NCI-H82 (cell line): ENCODE measurements around the gene PTPRN2.
"Not testable (repeated sequence)": the region's sequence is repeated elsewhere in the genome, so short reads cannot be mapped to it uniquely, and the experiment has no call there.

ENCODE experiments used
- DNase-seq: peaks from one replicate; lab custom pipeline; 2025; lab: John Stamatoyannopoulos, UW

PTPRN2 gene

DNA sequence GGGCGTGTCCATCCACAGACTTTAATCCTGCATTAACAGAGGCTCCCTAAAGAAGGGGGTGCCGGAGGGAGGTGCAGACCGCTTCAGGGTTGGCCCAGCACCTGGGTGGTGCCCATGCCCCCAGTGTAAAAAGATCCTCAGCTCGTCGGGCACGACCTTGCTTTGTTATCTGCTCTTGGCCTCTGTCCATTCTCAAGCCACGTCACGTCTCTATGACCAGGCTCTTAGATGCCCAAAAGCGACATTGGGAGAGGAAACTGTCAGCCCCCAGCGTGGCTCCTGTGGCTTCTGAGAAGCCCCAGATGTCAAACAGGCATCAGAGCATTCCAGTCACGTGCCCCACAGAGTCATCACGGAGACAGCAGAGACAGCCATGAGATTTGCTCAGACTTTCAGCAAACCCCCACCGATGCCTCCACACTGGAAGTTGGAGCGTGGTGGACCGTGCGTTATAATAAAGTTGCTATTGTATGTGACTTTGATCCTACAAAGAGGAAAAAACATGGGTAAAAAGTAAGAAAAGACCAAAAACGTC lies 55.5 kb downstream of the PTPRN2 start:
- DNase-seq, result no peak

DNA sequence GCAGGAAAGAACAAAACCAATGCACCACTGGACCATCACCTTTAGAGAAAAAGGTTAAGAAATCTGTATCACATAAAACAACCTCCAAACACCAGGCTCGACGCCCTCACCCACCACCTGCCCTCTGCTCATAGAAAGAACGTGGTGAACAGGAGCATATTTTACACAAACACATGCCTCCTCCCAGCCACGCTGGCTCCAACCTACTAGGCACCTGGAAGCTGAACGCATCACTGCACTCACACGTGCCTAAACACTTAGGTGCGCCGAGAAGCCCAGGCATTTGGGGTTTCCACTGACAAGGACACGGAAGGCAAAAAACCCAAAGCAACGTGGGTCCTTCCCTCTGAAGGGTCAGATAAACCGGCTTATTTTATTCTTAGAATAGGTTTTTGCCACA lies 56.0 kb downstream of the PTPRN2 start:
- no peak for DNase-seq

DNA sequence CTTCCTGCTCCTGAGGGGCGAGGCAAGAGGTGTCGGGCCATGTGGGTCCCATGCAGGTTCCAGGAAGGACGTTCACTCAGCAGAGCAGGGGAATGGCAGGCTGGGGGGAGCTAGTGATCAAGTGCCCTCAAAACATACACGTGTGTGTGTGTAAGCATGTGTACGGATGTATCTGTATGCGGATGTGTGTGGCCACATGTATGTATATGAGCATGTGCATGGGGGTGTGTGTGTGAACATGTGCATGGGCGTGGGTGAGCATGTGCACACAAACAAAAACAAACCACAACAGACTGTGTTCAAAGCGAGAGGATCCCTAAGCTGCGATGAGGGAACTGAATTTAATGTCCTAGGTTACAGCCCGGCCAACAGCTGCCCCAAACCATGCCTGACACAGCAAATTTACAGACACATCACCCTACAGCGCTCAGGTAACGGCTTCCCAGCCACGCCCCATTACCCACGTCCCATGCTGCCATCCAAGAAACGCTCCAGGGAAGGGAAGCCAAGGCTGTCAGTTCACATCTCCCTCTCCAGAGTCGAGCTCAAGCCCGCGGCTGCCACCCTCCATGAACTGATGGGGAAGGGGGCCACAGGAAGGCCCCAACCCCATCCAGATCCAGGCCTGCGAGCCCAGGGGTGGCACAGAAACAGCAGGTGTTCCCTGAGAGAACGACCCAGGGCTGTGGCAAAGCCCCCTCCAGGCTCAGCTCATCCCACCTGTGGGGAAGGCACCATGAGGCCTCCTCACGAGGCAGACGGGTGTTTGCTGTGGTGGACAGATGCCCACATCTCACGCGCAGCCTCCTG lies 56.6 kb downstream of the PTPRN2 start:
- DNase-seq, result no peak

DNA sequence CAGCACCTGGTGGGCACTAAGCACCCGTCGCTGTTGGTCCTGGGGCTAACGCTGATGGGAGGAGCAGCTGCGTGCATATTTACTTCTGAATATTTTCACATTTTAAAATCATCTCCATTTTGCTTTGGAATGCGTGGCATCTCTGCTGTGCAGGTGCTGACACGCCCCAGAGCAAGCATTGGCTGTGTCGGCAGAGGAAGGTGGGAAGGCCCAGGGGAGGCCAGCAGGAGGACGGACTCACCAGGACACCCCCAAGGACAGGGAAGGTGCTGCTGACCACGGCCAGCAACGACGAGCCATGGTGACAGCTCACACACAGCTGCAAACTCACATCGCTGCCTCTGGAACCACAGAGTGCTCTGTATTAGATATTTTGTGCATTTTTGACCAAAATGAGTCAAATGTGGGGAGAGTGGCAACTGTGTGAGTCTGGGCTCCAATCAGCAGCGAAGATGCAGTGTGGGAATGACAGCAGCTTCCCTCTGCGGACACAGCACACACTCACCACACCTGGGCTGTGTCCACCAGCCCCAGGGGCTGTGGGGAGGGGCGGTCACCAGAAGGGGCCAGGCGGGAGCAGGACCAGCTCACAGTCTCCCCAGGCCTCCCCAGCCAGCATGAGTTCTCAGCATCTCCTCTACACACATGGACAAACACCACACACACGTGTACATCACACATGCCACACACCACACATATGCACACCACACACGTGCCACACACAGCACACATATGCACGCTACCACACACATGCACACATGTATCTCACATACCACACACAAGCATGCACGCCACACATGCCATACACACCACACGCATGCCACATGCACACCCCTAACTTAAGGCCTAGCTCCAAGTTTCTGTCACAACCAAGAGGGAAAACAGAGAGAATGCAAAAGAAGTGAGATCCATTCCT lies 58.2 kb downstream of the PTPRN2 start:
- DNase-seq, result no peak

DNA sequence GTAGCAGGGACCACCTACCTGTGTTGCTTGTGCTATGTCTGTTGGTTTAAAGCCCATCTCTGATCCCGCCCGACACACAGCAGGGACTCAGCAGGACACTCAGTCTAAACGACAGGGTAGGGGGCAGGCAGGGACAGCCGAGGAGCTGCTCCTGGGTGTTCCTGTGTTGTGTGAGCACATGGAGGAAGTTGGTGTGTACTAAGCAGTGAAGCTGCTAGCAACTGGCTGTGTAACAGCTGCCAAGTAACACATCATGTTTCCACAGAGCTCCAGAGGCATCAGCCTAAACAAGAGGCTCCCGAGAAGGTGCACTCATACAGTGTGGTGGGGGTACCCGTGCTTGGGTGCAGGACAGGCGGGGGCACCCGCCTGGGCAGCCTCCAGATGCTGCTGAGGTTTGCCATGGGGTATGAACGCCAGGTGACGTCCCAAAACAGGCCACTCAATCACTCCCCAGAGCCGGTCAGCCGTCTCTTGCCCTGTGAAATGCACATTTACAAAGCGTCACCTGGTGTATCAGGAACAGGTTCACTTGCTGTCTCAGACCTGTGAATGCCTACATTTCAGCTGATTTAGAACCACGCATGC lies 59.6 kb downstream of the PTPRN2 start:
- no peak for DNase-seq

DNA sequence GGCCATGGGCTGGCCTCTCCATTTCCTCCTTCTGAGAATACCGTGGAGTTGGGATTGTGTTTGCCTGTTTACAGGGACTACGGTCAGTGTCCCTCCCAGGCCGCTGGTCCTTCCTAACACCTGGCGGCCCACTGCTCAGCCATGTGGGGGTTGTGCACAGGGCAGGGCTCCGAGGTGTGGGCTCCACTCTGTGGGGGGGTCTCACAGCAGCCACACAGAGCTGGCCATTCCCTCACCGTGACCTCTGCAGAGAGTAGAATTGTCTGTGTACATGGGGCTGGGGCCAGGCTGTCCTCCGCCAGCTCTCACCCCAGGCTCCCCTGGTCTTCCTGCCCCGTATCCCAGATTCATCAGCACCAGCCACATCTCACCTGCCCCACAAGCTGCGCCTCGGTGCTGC lies 60.1 kb downstream of the PTPRN2 start:
- no peak for DNase-seq

DNA sequence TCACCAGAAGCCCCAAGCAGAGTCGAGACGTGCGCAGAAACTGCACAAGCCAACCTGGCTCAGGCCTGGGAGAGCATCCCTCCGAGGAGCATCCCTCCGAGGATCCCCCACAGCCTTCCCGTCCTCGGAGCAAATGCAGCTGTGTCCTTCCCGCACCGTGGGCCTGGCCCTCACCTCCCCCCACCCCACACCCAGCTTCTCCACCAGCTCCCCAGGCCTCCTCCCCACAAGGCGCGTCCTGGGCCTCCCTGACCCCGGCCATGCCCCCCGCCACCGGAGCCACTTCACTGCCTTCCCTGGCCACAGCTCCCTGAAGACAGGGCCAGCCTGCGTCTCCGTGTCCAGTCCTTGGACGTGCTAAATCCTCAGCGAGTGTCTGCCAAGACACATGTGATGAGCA lies 60.6 kb downstream of the PTPRN2 start:
- no peak for DNase-seq

DNA sequence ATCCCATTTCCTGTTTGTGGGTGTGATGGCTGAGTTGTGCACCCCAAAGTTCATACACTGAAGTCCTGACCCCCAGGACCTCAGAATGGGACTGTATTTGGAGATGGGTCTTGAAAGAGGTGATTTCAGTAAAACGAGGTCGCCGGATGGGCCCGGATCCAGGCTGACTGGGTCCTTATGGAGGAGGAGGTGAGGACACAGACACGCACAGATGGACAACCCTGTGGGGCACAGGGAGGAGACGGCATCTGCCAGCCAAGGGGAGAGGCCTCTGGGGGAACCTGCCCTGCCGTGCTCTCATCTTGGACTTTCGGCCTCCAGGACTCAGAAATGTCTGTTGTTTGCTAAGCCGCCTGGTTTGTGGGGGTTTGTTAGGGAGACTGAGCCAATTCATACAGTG lies 61.1 kb downstream of the PTPRN2 start:
- no peak for DNase-seq

DNA sequence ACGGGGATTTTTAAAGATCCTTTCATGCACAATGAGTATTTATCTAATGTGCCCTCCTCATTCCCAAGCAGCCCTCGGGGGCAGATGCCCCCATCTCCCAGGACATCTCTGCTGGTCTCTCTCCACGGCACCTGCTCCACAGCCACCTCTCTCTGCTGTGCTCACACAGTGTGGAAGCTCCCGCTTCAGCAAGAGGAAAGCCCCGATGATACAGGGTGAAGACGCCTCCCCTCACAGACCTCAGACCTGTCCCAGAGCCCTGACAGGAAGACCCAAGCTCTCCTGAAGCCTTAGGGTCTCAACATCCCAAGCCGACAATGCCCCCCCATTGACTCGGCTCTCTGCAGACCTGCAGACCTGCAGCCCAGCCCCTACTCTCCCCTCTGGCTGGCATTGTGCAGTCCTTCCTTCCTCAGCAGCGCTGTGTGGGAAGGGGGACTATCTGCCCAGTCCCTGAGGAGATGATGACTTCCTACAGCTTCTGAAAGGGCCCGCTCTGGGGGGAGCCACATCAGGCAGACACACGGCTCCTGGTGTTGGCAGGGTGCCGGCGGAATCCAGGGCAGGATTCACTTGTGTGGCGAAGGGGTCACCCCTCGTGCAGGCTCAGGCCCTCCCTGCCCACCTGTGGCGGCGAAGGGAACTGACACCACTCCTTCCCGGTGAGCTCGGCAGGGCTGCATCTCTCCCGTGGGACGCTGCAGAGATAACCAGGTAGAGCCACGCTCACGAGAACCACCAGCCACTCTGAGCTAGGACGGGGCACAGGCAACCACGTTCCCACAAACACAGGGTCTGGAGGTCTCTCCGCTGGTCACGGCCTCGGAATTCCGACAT lies 61.8 kb downstream of the PTPRN2 start:
- DNase-seq, result no peak

DNA sequence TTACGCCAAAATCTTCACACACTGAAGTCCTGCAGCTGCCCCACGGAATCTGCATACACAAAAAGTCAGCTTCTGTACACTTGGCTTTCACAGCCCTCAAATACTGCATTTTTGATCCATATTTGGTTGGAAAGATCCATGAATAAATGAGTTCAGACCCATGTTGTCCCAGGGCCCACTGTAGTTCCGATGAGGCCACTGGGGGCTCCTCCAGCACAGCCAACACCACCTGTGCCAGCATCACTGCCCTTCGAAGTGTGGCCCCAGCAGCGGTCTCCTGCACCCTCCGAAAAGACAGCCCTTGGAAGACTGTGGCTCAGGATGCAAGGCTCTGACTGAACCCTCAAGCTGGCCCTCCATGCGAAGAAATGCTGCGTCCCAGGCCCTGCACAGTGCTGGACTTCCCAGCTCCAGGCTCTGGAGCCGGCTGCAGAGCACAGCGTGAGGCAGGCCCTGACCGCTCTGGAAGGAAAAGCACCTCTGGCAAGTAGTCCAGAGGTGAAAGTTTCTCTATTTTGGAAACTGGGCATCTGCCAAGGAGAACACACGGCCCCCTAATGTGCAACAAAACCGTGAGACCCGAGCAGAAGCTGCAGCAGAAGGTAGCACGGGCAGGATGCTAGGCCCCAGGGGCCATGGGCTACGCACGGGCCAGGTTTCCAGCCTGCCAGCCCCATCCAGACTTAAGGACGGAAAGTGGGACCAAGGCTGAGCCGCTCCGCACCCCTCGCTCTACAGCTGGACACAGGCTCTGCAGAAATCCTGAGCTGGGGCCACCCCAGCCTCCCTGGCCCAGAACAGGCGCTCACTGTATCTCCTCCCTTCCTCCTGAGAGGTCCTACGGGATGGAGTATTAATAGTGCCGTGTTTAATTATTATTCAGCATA lies 62.6 kb downstream of the PTPRN2 start:
- DNase-seq, result no peak

DNA sequence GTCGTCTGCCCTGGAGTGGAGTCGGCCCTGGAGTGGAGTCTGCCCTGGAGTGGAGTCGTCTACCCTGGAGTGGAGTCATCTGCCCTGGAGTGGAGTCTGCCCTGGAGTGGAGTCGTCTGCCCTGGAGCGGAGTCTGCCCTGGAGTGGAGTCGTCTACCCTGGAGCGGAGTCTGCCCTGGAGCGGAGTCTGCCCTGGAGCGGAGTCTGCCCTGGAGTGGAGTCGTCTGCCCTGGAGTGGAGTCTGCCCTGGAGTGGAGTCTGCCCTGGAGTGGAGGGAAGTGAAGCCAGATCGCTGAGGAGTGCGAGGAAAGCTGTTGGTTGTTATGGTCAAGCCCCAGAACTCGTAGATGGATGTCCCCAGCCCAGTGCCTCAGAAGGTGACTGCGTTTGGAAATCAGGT lies 63.3 kb downstream of the PTPRN2 start:
- peak; percentile 35 for DNase-seq

DNA sequence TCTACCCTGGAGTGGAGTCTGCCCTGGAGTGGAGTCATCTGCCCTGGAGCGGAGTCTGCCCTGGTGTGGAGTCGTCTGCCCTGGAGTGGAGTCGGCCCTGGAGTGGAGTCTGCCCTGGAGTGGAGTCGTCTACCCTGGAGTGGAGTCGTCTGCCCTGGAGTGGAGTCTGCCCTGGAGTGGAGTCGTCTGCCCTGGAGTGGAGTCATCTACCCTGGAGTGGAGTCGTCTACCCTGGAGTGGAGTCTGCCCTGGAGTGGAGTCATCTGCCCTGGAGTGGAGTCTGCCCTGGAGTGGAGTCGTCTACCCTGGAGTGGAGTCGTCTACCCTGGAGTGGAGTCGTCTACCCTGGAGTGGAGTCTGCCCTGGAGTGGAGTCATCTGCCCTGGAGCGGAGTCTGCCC lies 63.7 kb downstream of the PTPRN2 start:
- not testable (repeated sequence) for DNase-seq

DNA sequence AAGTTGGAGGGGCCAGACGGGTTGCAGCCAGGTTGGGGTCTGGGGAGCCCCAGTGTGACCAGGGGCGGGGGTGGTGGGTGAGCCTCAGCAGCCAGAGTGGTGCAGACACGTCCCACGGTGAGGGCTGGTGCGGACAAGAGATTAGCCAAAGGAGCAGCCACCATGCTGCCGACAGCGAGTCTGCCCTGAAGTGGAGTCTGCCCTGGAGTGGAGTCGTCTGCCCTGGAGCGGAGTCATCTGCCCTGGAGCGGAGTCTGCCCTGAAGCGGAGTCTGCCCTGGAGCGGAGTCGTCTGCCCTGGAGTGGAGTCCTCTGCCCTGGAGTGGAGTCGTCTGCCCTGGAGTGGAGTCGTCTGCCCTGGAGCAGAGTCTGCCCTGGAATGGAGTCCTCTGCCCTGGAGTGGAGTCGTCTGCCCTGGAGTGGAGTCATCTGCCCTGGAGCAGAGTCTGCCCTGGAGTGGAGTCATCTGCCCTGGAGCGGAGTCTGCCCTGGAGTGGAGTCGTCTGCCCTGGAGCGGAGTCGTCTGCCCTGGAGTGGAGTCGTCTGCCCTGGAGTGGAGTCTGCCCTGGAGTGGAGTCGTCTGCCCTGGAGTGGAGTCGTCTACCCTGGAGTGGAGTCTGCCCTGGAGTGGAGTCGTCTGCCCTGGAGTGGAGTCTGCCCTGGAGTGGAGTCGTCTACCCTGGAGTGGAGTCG lies 64.3 kb downstream of the PTPRN2 start:
- not testable (repeated sequence) for DNase-seq

DNA sequence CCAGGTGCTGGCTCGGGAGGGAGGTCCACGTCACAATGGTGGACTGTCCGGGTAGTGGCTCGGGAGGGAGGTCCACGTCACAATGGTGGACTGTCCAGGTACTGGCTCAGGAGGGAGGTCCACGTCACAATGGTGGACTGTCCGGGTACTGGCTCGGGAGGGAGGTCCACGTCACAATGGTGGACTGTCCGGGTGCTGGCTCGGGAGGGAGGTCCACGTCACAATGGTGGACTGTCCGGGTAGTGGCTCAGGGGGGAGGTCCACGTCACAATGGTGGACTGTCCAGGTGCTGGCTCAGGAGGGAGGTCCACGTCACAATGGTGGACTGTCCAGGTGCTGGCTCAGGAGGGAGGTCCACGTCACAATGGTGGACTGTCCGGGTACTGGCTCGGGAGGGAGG lies 65.8 kb downstream of the PTPRN2 start:
- not testable (repeated sequence) for DNase-seq

DNA sequence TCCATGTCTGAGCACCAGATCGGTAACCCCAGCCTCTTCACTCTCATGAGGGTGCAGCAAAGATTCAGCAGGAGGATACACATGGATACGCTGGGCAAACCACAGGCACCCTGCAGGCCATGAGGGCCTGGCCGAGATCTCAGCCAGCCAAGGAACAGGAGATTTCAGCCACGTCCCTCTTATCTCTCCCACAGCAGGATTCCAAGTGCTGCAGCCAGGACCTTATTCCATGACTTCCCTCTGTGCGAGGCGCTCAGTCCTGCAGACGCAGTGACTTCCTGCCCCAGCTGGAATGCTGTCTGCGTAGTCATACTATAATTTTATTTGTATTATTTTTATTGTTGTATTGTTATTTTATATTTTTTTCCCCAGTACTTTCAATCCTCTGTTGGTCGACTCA lies 66.8 kb downstream of the PTPRN2 start:
- no peak for DNase-seq

DNA sequence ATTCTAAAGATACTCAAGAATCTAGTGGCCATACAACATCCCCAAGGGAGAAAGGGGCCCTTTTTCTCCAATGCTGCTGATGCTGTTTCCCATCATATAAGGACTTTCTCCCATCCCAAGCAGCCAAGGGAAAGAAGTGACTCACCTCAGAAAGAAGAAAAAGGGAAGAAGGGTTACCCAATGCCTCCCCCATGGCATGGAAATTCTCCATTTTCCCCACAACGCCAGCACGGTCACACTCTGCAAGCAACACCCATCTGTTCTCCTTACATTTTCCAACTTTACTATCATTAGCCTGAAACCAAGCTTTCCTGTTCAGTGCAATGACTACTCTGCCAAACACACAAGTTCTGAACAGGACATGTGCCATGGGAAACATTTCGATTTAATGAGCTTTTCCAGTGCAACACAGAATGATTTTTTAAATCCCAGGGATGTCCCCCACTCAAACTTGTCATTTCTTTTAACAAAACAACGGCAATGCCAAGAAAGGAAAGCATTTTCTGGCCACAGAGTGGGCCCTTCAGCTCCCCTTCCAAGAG lies 67.9 kb downstream of the PTPRN2 start:
- DNase-seq, result no peak

DNA sequence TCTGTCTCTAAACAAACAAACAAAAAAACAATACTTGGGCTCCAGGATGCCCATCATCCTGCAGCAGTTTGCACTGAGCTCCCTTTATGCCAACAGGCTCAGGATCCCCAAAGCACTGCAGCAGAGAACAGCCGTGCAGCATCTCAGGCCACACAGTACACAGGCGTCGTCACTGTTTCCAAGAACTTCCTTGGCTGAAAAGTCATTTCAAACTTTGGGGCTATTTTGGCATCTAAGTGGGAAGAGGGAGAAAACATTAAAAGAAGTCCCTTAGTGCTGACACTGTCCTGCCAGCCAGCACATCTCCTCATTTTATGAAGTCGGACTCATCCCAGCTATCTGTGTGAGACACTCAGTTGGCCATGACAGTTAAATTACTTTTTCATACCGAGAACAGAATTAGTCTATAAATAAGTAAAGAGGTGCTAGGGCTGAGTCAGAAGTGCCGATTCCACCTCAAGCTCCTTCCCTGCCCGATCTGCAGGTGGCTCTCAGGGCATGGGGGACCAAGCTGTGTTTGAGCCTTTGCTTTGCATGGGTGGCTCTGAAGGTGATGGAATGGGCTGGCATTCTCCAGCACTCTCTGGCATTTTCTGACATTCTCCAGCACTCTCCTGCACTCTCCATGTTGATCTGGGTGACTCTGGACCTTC lies 68.5 kb downstream of the PTPRN2 start:
- DNase-seq, result no peak

DNA sequence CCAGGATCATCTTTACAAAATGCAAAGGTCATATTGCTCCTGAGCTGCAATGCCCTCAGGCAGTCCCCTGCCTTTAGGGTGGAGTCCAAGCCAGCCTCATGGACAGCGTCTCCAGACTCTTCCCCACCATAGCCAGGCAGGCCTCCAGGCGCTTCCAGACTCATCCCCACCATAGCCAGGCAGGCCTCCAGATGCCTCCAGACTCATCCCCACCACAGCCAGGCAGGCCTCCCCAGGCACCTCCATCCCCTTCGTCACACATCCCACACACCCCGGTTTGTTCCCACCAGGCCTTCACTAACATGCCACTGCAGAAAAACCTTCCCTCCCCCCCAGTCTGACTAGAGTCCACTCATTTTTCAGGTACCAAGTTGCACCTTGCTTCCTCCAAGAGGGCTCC lies 70.1 kb downstream of the PTPRN2 start:
- no peak for DNase-seq

DNA sequence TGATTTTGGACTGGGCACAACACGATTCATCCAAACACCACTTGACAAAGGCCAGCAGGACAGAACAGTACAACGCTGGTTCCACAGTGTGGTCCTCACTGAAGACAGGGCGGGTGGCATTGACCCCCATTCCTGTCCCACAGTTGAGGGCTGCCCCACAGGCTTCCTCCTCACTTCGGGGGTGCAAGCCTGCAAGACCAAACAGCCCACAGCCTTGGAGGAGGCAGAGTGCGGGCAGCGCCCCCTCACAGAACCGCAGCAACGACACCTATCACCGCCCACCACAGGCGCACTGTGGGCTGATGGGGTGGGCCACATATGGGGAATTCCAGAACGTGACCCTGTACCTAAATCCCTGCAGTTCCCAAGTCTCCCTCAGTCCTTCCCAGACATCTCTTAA lies 70.6 kb downstream of the PTPRN2 start:
- no peak for DNase-seq
